ENCODE results near the gene IL5. TPM values are rescaled to one million over a fixed set of nuclear protein-coding genes. Genes with fewer than 3 reads are reported as not detected.
A peak's percentile ranks its signal among the peaks of the same experiment; 100 is the strongest.

The IL5 gene
- total and polyA plus RNA-seq, 9 donors = not detected

- H3K36me3 ChIP-seq = no peaks in the 10 kb centered on the region
- TF ChIP-seq EP300 (IDR thresholded peaks at IDR 0.05) = no peak
- TF ChIP-seq, protein P1, sequence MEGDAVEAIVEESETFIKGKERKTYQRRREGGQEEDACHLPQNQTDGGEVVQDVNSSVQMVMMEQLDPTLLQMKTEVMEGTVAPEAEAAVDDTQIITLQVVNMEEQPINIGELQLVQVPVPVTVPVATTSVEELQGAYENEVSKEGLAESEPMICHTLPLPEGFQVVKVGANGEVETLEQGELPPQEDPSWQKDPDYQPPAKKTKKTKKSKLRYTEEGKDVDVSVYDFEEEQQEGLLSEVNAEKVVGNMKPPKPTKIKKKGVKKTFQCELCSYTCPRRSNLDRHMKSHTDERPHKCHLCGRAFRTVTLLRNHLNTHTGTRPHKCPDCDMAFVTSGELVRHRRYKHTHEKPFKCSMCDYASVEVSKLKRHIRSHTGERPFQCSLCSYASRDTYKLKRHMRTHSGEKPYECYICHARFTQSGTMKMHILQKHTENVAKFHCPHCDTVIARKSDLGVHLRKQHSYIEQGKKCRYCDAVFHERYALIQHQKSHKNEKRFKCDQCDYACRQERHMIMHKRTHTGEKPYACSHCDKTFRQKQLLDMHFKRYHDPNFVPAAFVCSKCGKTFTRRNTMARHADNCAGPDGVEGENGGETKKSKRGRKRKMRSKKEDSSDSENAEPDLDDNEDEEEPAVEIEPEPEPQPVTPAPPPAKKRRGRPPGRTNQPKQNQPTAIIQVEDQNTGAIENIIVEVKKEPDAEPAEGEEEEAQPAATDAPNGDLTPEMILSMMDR (IDR thresholded peaks at IDR 0.05) = no peak
- no peak for TF ChIP-seq POLR2A (IDR thresholded peaks at IDR 0.05)
- no peaks in the 10 kb centered on the region for H3K27me3 ChIP-seq
- DNase-seq = peak in 2 of 5 donors; percentile 13 to 31
- no peaks in the 10 kb centered on the region for H3K9me3 ChIP-seq
- intact Hi-C loops (cut with DNase I) = loop anchor here in 3 of 4 donors (2.0 to 5.0 kb wide), 2 partner anchors 115 kb away; no protein-coding TSS in a partner anchor
- H3K4me3 ChIP-seq = no peak overlapping the region
- peak overlapping the region in 1 of 2 donors; percentile 31 for H3K27ac ChIP-seq
- H3K4me1 ChIP-seq (ENCODE audit: insufficient read depth) = peaks cover 8% of the 10 kb centered on the region
- WGBS, 3 donors = 72 to 80% (median 80%) methylated on average over 10 of the region's 10 CpGs
Measured at GRCh38 chr5:132501961-132502931, 41.1 kb downstream of the IL5 start.

GRCh38 chr5:132501629-132501956 lies 41.7 kb downstream of the IL5 start:
- peak overlapping the region in 1 of 2 donors; percentile 31 for H3K27ac ChIP-seq
- H3K4me1 ChIP-seq (ENCODE audit: insufficient read depth) = peaks cover 10% of the 10 kb centered on the region
- 92 to 98% (median 93%) methylated on average over 4 of the region's 4 CpGs for WGBS, 3 donors
- no peaks in the 10 kb centered on the region for H3K36me3 ChIP-seq
- TF ChIP-seq EP300 (IDR thresholded peaks at IDR 0.05) = no peak
- no peak for TF ChIP-seq POLR2A (IDR thresholded peaks at IDR 0.05)
- TF ChIP-seq, protein P1 (IDR thresholded peaks at IDR 0.05) = no peak
- H3K9me3 ChIP-seq = no peaks in the 10 kb centered on the region
- no peak overlapping the region for H3K4me3 ChIP-seq
- intact Hi-C loops (cut with DNase I) = loop anchor here in 3 of 4 donors (2.0 to 5.0 kb wide), 2 partner anchors 114 to 115 kb away; no protein-coding TSS in a partner anchor
- no peaks in the 10 kb centered on the region for H3K27me3 ChIP-seq
- DNase-seq = peak in 1 of 5 donors; percentile 34

GRCh38 chr5:132500931-132501628 lies 42.2 kb downstream of the IL5 start:
- peak in 3 of 5 donors; percentile 63 to 65 (median 65) for DNase-seq
- intact Hi-C loops (cut with DNase I) = loop anchor here in 3 of 4 donors (2.0 to 5.0 kb wide), 2 partner anchors 114 kb away; no protein-coding TSS in a partner anchor
- Histone ChIP-seq H3K27ac (peak overlapping the region in 1 of 2 donors; percentile 47), H3K4me3 (no peak overlapping the region), H3K27me3 (no peaks in the 10 kb centered on the region), H3K36me3 (no peaks in the 10 kb centered on the region), H3K9me3 (no peaks in the 10 kb centered on the region), H3K4me1 (ENCODE audit: insufficient read depth) (peaks cover 10% of the 10 kb centered on the region)
- 75 to 90% (median 84%) methylated on average over 6 of the region's 6 CpGs for WGBS, 3 donors
- no peak for TF ChIP-seq EP300 (IDR thresholded peaks at IDR 0.05)
- TF ChIP-seq, protein P1 (IDR thresholded peaks at IDR 0.05) = peak; percentile 60 to 80 (median 61)

GRCh38 chr5:132500244-132500930 lies 42.9 kb downstream of the IL5 start:
- Histone ChIP-seq H3K4me1 (ENCODE audit: insufficient read depth) (peaks cover 10% of the 10 kb centered on the region), H3K36me3 (no peaks in the 10 kb centered on the region)

More at GRCh38 chr5:132500244-132500930, 42.9 kb downstream of the IL5 start:
- TF ChIP-seq, protein P1 (IDR thresholded peaks at IDR 0.05) = no peak
- no peak for TF ChIP-seq POLR2A (IDR thresholded peaks at IDR 0.05)
- TF ChIP-seq EP300 (IDR thresholded peaks at IDR 0.05) = no peak
- H3K27ac ChIP-seq = peak overlapping the region in 1 of 2 donors; percentile 47
- H3K9me3 ChIP-seq = no peaks in the 10 kb centered on the region
- 94 to 95% (median 95%) methylated on average over 6 of the region's 6 CpGs for WGBS, 3 donors
- H3K27me3 ChIP-seq = no peaks in the 10 kb centered on the region
- peak in 2 of 5 donors; percentile 15 to 35 for DNase-seq
- H3K4me3 ChIP-seq = no peak overlapping the region
- intact Hi-C loops (cut with DNase I) = loop anchor here in 3 of 4 donors (2.0 to 5.0 kb wide), 2 partner anchors 113 to 114 kb away; no protein-coding TSS in a partner anchor
